Suppressor macrophage (primary cell): ENCODE results near the gene ABCB8.

ENCODE experiments used
- DNase-seq, 4 experiments: peaks; one replicate each; pipeline ENCODE4 v3.0.0-alpha.2; 2020 to 2022

The ABCB8 gene

GRCh38 chr7:151087245-151088018 is 59.2 kb downstream of the ABCB8 start:
- peak; percentile 57 to 86 (median 78) for DNase-seq

- no peak for DNase-seq
Observed at GRCh38 chr7:151088019-151088855, 60.0 kb downstream of the ABCB8 start.

GRCh38 chr7:151088856-151089699 is 60.8 kb downstream of the ABCB8 start:
- peak; percentile 97 to 99 (median 98) for DNase-seq

- no peak for DNase-seq
Observed at GRCh38 chr7:151089893-151090730, 61.9 kb downstream of the ABCB8 start.

- DNase-seq = no peak
Observed at GRCh38 chr7:151091003-151091402, 62.8 kb downstream of the ABCB8 start.

GRCh38 chr7:151091431-151091830 is 63.2 kb downstream of the ABCB8 start:
- peak; percentile 62 to 83 (median 79) for DNase-seq

- DNase-seq = no peak
Observed at GRCh38 chr7:151091988-151092387, 63.7 kb downstream of the ABCB8 start.

- DNase-seq = no peak
Observed at GRCh38 chr7:151093748-151094147, 65.5 kb downstream of the ABCB8 start.

GRCh38 chr7:151094675-151095074 is 66.4 kb downstream of the ABCB8 start:
- DNase-seq = no peak

GRCh38 chr7:151095123-151095797 is 67.0 kb downstream of the ABCB8 start:
- DNase-seq = no peak

GRCh38 chr7:151095828-151096475 is 67.7 kb downstream of the ABCB8 start:
- no peak for DNase-seq
